Spleen (tissue), 7 donors: ENCODE measurements around the gene PKIG.

Experiments used
- CTCF ChIP-seq, 11 experiments: fragments of 200-600 bp in 7 of 11; fragments of 450-650 bp in 4 of 11; sonication (generic) in 4 of 11; IDR thresholded peaks in 8 of 11; conservative IDR thresholded peaks in 3 of 11; 1 replicate in 7 of 11; 2 replicates in 4 of 11; pipeline versions ENCODE4 v1.4.0 to v1.8.0; 2016 to 2021; ENCODE audit warnings: antibody characterized with exemption in 11 of 11, inconsistent platforms in 4 of 11, mild to moderate bottlenecking in 1 of 11
- POLR2AphosphoS5 ChIP-seq, 3 donors: sonication (generic); formaldehyde crosslinking; IDR thresholded peaks; one replicate each; pipeline ENCODE4 v1.5.1; 2017; ENCODE audit warnings: antibody characterized with exemption in 3 of 3
- donor health status: DM: no; HTN: no; CAD: no; lungs with moderate emphysema.
- donor health status: DM: no; HTN: no; CAD: no.
- donor health status: DM: no; HTN: no; CAD: no.

- no peak for TF ChIP-seq CTCF (IDR thresholded peaks at IDR 0.05 in 8 of 11, conservative IDR thresholded peaks at IDR 0.05 in 3 of 11)
- peak in 2 of 3 donors; percentile 6 to 39 for TF ChIP-seq POLR2AphosphoS5 (IDR thresholded peaks at IDR 0.05)
These were observed 40.3 kb downstream of the PKIG start for GRCh38 chr20:44622501-44623270.
